ENCODE data around the gene MMP17.

DNA sequence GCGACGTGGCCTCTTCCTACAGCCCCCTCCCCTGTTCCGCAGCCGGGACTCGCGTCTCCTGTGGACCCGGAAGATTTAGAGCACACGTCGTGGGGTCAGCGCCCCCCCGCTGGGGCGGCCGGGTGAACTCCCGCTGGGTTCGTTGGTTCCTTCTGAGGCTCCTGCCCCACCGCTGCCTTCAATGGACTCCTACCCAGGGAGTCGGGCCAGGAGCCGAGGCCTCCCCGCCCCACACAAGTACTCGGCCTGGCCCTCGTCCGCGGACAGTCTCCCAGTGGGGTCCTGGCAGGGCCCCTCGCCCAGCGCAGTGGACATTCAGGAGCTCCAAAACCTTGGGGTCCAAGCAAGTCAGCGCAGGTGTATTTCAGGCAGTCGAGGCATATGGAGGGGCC is 1.2 kb downstream of the MMP17 start:
- TF ChIP-seq POLR2AphosphoS5 (IDR thresholded peaks at IDR 0.05; ENCODE audit: low read depth, low read length) (no peak), REST (IDR thresholded peaks at IDR 0.05; ENCODE audit: insufficient read depth in 1 of 2, low read depth in 2 of 2, low read length in 2 of 2) (no peak)

Data from PFSK-1 (cell line).